GM18520 (cell line): Measurements from ENCODE around the gene KMT2B.

Experiments
- ATAC-seq: cut with Tn5 transposase; IDR thresholded peaks from one replicate; pipeline ENCODE4 v1.9.1; 2021; ENCODE audit not compliant: unreplicated experiment

The KMT2B gene

GRCh38 chr19:35725216-35725861, 7.5 kb downstream of the KMT2B start:
- no peak for ATAC-seq

DNA sequence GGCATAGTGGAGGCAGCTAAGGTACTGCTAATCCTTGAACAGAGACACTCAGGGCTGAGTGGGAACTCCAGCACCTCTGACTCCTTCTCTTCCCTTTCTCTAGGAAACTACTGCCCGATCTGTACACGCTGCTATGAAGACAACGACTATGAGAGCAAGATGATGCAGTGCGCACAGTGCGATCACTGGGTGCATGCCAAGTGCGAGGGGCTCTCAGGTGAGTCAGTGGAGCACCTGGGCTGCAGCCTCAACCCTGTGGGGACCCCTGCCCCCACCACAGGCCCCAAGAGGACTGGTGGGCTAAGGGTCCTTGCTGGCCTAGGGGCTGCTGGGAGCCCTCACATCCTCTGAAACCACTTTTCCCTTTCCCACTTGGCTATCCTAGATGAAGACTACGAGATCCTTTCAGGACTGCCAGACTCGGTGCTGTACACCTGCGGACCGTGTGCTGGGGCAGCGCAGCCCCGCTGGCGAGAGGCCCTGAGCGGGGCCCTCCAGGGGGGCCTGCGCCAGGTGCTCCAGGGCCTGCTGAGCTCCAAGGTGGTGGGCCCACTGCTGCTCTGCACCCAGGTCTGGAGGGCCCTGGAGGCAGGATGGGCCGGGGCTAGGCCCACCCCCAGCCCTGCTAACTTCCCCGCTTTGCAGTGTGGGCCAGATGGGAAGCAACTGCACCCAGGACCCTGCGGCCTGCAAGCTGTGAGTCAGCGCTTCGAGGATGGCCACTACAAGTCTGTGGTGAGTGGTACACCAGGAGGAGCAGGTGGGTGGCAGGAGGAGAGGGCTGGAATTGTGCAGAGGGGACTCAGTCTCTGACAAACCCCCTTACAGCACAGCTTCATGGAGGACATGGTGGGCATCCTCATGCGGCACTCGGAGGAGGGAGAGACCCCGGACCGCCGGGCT, 9.5 kb downstream of the KMT2B start:
- ATAC-seq: no peak

GRCh38 chr19:35727956-35728706, 10.3 kb downstream of the KMT2B start:
- no peak for ATAC-seq

DNA sequence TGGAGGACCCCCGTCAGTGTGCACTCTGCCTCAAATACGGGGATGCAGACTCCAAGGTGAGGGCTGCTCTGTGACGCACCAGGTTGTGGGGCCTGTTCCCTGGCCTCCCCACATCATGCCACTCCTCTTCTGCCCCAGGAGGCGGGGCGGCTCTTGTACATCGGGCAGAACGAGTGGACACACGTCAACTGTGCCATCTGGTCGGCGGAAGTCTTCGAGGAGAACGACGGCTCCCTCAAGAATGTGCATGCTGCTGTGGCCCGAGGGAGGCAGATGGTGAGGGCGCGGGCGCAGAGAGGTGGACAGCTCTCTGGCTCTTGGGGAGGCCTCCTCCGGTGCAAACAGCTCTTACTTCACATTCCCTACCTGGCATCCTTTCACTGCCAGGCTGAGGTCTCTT, 11.2 kb downstream of the KMT2B start:
- no peak for ATAC-seq

GRCh38 chr19:35729763-35730162, 12.0 kb downstream of the KMT2B start:
- ATAC-seq: no peak

GRCh38 chr19:35730326-35730725, 12.5 kb downstream of the KMT2B start:
- ATAC-seq: no peak

- ATAC-seq: no peak
Observed at GRCh38 chr19:35731353-35731752, 13.6 kb downstream of the KMT2B start.

DNA sequence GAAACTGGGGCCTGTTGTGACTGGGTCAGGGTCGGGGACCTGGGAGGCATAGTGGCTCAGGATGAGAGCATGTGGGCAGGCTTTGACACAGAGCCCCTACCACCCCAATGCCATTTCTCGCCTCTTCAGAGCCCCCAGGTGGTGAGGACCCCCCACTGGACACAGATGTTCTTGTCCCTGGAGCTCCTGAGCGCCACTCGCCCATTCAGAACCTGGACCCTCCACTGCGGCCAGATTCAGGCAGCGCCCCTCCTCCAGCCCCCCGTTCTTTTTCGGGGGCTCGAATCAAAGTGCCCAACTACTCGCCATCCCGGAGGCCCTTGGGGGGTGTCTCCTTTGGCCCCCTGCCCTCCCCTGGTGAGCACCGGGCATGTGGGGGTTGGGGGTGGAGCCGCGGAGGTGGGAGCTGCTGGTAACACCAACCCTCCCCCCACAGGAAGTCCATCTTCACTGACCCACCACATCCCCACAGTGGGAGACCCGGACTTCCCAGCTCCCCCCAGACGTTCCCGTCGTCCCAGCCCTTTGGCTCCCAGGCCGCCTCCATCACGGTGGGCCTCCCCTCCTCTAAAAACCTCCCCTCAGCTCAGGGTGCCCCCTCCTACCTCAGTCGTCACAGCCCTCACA, 14.1 kb downstream of the KMT2B start:
- ATAC-seq: no peak

GRCh38 chr19:35732540-35733179, 14.9 kb downstream of the KMT2B start:
- ATAC-seq: no peak

DNA sequence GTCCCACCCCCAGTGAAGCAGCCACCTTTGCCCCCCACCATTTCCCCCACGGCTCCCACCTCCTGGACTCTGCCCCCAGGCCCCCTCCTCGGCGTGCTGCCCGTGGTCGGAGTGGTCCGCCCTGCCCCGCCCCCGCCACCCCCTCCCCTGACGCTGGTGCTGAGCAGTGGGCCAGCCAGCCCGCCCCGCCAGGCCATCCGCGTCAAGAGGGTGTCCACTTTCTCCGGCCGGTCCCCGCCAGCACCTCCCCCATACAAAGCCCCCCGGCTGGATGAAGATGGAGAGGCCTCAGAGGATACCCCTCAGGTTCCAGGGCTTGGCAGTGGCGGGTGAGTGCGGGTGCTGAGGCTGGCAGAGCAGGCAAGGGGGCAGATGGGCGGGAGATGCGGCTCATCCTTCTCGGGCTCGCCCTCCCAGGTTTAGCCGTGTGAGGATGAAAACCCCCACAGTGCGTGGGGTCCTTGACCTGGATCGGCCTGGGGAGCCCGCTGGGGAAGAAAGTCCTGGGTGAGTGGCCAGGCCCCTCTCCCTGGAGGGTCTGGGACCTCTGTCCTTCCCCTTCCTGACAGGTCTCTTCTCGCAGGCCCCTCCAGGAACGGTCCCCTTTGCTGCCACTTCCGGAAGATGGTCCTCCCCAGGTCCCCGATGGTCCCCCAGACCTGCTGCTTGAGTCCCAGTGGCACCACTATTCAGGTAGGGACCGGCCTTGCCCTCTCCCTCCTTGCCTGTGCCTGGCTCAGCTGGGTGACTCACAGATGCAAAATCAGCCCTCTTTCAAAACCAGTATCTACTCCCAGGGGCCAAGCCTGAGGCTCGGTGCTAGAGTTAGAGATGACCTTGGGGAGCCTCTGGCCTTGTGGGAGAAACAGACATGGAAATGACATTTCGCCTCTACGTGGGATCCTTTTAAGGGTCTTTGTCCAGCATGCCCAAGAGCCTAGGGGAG, 15.7 kb downstream of the KMT2B start:
- ATAC-seq: no peak

DNA sequence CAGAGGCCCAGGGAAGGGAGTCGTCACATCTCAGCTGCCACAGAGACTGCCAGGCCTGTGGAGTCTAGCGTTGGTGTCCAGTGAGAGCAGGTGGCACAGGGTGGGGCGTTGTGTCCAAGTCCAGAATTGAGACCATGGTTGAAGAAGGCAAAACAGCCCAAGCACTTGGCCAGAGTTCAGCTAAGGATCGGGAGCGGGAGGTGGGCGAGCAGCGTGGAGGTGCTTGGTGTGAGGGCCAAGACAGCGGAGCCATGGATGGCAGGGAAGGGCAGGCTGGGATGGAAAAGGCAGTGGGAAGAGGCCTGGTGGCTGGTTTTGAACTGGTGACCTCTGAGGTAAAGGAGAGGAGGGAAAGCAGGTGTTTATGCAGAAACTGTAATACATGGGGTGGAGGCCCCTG, 16.5 kb downstream of the KMT2B start:
- no peak for ATAC-seq

DNA sequence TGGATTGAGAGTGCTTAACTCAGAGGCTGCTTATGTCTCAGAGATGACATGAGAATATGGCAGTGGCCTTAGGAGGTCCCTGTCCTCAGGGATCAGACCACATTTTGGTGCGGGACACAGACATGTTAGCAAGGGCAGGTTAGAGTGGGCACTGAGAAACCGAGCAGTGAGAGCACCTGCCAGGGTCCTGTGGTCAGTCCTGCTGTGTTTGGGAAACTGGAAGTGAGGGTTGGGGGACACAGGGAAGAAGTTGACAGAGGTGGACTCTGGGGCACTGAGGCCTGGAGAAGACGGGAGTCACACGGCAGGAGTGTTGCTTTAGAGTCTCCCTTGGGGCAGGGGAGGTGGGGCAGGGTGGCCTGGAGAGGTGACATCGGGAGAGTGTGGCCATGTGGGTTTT, 17.1 kb downstream of the KMT2B start:
- ATAC-seq: no peak

GRCh38 chr19:35736913-35737886, 19.4 kb downstream of the KMT2B start:
- no peak for ATAC-seq

- no peak for ATAC-seq
Observed at GRCh38 chr19:35738021-35738886, 20.5 kb downstream of the KMT2B start.

DNA sequence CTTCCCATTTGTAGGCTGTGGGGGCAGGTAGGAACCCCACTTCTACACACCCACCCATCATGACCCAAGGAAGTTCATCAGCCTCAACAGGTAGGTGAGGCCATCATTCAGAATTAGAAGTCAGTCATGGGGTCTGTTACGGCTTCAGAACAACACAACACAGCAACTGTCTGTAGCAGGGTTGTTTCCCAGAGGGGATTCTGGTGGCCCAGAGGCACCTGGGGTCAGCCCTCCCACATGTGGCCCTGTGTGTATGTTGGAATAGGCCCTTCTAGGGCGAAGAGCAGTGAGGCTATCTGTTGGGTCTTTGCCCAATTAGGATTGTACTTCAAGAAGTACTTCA, 21.1 kb downstream of the KMT2B start:
- ATAC-seq: no peak

DNA sequence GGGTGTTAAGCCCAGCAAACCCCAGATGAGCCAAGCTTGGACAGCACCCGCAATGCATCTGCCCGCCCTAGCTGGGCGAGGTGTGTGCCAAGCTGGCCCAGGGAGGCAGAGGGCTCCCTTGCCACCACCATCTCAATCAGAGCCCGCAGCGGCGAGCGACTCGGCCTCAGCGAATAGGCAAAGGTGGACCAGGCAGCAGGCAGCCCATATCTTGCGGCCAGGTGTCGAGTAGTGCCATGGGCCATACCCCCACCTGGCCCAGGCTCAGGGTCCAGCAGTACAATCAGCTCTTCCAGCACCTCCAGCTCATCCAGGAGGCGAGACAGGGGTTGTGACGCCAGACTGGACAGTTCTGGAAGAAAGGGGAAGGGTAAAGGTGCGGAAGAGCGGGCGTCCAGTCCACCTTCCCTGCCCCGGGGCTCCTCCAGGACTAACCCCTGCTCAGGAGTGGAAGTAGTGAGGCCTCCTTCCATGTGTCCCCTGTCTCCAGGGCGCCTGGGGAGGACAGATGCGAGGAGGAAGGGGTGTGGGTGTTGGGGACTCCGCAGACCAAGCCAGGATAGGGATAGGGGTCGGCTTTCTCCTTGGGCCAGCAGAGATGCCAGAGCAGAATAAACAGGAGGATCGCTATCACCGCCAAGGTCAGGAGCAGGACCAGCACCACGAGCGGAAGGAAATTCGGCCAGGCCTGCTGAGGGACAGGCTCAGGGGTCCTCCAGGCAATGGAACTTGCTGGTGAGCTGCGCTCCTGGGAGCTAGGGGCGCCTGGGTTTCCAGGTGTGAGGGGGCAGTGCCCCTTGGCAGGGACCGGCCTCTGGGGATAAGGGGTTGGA, 21.7 kb downstream of the KMT2B start:
- ATAC-seq: no peak

- no peak for ATAC-seq
Observed at GRCh38 chr19:35740108-35740422, 22.3 kb downstream of the KMT2B start.
